GM10248 (cell line): ENCODE measurements around the gene S100A8.

Experiments
- CTCF ChIA-PET: fragments of 300-600 bp; sonication (Branson Sonifier 250); formaldehyde crosslinking; extraction: SDS; loops from one replicate; lab custom pipeline; 2021; ENCODE audit warnings: antibody characterized with exemption; lab: Yijun Ruan, JAX
- POLR2A ChIA-PET: fragments of 350-650 bp; sonication (Branson Sonifier 250); formaldehyde crosslinking; extraction: SDS; loops from one replicate; lab custom pipeline; 2020; ENCODE audit warnings: antibody characterized with exemption; lab: Yijun Ruan, JAX
- DNase-seq: peaks from one replicate; pipeline ENCODE4 v3.0.0; 2012; ENCODE audit errors: extremely low spot score
- TF ChIP-seq, protein P1 (sequence below): IDR thresholded peaks from 2 replicates; pipeline ENCODE4 v1.5.1; 2012; ENCODE audit warnings: mild to moderate bottlenecking, low read depth; ENCODE audit errors: extremely low read depth, missing control alignments, control extremely low read depth

Gene S100A8

DNA sequence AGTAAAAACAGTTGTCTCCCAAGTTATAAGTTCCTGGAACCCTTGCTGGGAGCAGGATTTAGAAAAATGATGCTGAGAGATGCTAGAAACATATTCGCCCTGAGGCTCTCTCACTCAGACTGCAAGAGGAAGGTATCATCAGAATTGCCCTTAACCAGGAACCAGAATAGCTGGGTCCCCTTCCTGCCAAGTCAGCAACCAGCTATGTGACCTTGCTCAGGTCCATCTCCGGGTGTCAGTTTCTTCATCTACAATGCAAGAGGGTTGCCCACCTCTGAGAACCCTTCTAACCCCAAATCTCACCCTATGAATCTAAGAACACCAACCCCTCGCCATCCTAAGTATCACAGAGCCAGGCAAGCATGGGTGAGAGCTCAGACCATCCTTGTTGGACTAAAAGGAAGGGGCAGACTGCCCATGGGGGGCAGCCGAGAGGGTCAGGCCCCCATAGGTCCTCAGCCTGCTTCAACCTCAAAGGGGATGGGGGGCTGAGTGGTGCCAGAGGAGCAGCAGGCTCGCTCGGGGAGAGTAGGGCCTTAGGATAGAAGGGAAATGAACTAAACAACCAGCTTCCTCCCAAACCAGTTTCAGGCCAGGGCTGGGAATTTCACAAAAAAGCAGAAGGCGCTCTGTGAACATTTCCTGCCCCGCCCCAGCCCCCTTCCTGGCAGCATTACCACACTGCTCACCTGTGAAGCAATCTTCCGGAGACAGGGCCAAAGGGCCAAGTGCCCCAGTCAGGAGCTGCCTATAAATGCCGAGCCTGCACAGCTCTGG lies 33.6 kb downstream of the S100A8 start:
- peak; percentile 14 for DNase-seq
- ChIA-PET POLR2A (no interaction called here), CTCF (interaction anchor here (0.9 to 11.2 kb wide), 11 partner anchors 9 to 211 kb away, joined by 3 to 331 read pairs (median 3); partner anchors contain the start of gene PGLYRP4)
- TF ChIP-seq, protein P1, sequence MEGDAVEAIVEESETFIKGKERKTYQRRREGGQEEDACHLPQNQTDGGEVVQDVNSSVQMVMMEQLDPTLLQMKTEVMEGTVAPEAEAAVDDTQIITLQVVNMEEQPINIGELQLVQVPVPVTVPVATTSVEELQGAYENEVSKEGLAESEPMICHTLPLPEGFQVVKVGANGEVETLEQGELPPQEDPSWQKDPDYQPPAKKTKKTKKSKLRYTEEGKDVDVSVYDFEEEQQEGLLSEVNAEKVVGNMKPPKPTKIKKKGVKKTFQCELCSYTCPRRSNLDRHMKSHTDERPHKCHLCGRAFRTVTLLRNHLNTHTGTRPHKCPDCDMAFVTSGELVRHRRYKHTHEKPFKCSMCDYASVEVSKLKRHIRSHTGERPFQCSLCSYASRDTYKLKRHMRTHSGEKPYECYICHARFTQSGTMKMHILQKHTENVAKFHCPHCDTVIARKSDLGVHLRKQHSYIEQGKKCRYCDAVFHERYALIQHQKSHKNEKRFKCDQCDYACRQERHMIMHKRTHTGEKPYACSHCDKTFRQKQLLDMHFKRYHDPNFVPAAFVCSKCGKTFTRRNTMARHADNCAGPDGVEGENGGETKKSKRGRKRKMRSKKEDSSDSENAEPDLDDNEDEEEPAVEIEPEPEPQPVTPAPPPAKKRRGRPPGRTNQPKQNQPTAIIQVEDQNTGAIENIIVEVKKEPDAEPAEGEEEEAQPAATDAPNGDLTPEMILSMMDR = no peak

DNA sequence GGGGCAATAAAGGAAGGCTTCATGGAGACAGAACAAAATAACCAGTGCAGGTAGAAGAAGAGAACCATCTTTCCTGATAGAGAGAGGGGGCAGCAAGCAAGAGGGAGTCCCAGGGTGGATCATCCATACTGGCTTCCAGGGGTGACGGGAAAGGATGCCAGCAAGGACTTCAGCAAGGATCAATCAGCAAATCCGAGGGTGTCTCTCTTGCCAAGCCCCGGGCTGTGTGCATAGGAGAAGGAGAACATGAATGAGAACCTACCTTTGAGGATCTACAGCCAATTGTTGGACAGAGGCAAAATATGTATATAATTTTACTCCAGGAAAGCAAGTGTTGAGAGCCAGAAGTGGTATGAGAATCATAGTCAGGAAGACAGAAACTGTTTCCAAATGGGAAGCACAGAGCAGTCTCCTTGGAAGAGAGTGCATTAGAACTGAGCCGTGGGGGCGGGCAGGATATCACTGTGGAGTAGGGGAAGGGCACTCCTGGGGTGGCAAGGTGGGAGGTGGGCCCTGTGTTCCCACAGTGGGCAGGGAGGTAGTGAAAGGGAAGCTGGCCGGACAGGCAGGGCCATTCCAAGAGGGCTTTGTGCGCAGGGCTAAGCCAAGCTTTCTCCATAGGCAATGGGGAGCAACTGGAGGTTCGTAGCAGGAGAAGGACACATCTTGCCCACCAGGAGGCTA lies 34.3 kb downstream of the S100A8 start:
- DNase-seq = no peak
- TF ChIP-seq, protein P1 = no peak
- ChIA-PET CTCF (interaction anchor here (1.0 to 11.2 kb wide), 11 partner anchors 10 to 153 kb away, joined by 3 to 331 read pairs (median 8); no protein-coding TSS in a partner anchor), POLR2A (no interaction called here)

DNA sequence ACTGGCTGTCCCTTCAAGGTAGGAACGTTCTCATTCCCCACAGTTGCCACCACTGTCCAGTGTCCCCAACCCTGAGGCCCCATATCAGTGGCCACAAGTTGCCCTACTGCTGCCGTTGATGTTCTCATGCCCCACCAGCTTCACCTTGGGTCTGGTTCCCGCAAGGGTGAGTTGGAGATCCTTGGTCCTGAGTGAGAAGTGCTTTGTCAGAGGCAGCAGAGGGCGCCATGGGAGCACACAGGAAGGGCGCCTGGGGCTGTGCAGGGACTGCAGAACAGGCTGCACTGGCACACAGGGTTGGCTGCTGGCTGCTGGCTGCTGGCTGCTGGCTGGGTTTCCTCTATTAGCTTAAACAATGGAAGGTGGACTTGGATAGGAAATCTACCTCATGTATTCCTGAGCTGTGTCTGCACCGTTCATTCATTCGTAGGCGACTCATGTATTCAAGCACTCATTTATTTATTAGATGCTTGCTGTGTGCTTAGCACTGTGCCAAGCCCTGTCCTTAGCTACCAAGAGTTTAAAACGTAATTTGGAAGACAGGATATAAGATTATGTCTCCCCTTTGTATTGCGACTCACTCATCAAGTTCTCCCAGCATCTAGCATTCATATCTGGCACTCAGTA lies 35.3 kb downstream of the S100A8 start:
- POLR2A ChIA-PET = no interaction called here
- CTCF ChIA-PET = interaction anchor here (0.9 to 11.2 kb wide), 21 partner anchors 9 to 272 kb away, joined by 3 to 331 read pairs (median 5); partner anchors contain the start of genes S100A12, S100A13 and S100A8
- peak; percentile 61 for DNase-seq
- TF ChIP-seq, protein P1 = peak; percentile 72

DNA sequence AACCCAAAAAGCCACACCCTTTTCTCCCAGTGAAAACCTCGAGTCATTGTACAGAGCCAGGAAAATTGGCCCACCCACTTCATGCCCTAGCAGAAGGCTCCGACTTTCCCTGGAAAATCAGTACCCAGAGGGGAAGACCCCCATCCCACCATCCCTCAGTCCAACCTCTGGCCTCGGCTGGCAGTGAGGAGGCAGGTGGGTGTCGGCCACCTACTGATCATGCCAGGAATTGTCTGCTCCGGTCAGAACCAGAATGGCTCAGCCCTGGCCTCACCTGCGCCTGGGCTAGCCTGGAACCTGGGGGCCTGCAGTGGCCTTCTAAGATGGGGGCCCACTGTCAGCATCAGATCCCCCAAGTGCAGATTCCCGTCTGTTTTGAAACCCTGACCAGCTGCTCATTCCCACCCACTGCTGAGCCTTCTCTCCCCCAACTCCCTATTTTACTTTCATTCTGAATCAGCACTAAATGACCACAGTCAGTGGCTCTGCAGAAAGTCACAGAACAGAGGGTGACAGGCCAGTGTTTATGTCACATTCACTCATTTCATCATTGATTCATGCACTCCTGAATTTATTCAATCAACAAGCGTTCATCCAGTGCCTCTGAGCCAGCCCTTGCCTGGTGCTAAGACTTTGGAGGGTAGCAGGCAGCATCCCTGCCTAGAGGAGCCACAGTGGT lies 36.2 kb downstream of the S100A8 start:
- DNase-seq = peak; percentile 27
- ChIA-PET CTCF (interaction anchor here (0.9 to 11.2 kb wide), 27 partner anchors 8 to 273 kb away, joined by 3 to 331 read pairs (median 5); partner anchors contain the start of genes S100A12, S100A13 and S100A8), POLR2A (no interaction called here)
- TF ChIP-seq, protein P1 = no peak

DNA sequence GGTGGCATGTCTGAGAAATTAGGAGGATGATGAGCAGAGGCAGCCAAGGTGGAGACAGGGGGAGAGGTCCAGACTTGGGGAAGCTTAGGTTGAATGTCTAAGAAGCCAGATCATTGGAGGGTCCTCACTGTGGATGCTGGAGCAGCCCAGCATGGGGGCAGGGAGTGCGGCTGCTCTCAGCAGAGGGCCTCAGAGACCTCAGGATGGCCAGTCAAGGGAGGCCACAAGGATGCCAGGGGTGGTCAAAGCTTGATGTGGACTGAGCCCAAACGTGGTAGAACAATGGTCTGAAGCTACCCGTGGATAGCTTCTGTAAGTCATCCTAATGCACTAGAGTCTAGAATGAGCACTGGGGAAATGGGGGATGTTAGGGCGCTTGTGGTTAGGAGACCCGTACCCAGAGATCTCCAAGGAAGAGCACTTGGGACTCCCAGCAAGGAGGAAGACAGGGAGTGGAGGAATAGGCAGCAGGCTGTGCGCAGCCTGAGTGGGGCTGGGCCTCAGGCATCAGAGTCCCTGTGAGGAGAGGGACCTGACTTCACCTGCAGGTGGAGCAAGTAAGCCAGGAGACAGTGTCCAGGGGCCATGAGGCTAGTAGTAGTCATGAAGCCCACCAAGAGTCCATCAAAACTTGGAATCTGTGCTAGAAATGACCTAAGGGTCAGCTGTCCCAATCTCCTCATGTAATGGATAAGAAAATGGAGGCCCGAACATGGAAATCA lies 37.5 kb downstream of the S100A8 start:
- TF ChIP-seq, protein P1 = peak; percentile 59
- ChIA-PET CTCF (interaction anchor here (0.7 to 11.2 kb wide), 34 partner anchors 8 to 610 kb away, joined by 3 to 331 read pairs (median 4); partner anchors contain the start of genes CHTOP, S100A2 and SLC39A1), POLR2A (no interaction called here)
- DNase-seq = peak; percentile 52
